Fibroblast of the aortic adventitia (primary cell): ENCODE measurements around the gene CTNNA2. TPM values are rescaled to one million over a fixed set of nuclear protein-coding genes. Genes with fewer than 3 reads are reported as not detected.

Source experiments
- DNase-seq: peaks from one replicate; pipeline ENCODE4 v3.0.0-alpha.2; 2010; ENCODE audit warnings: low read depth
- H3K4me3 ChIP-seq: 2 replicates; pipeline ENCODE4 v1.5.1; 2011; ENCODE audit warnings: low read depth, mild to moderate bottlenecking, control low read depth, low read length, moderate library complexity
- total RNA-seq: library from RNA; depleted of rRNA; stranded (reverse); fragments of >200 nt; gene quantifications from 2 replicates; pipeline ENCODE4 v1.2.3, GENCODE V29; 2012; ENCODE audit warnings: low replicate concordance
- TF ChIP-seq, protein P1 (sequence below): IDR thresholded peaks from 2 replicates; pipeline ENCODE4 v1.5.1; 2011; ENCODE audit warnings: mild to moderate bottlenecking, low read length, control low read depth, inconsistent platforms; ENCODE audit not compliant: insufficient read depth

CTNNA2 gene
- total RNA-seq, 1 donor: 0.36 TPM

DNA sequence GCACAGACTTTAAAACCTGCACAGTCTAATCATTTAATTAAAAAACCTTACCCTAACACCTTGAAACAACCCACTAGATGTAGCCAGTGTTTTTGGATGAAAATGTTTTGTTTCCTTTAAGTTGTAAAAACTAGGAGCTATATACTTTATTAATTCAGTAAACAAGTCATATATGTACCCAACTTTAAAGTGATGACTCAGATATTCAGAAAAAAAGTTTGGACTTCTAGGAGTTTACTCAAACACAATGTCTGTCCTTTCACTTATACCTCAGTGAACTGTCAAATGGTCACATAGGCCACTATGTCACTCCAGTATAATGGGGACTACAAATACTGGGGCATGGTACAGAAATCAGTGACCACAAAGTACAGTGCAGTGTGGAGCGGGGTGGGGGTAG lies 431.4 kb downstream of the CTNNA2 start:
- no peak for DNase-seq
- H3K4me3 ChIP-seq: no peak overlapping the region
- TF ChIP-seq, protein P1, sequence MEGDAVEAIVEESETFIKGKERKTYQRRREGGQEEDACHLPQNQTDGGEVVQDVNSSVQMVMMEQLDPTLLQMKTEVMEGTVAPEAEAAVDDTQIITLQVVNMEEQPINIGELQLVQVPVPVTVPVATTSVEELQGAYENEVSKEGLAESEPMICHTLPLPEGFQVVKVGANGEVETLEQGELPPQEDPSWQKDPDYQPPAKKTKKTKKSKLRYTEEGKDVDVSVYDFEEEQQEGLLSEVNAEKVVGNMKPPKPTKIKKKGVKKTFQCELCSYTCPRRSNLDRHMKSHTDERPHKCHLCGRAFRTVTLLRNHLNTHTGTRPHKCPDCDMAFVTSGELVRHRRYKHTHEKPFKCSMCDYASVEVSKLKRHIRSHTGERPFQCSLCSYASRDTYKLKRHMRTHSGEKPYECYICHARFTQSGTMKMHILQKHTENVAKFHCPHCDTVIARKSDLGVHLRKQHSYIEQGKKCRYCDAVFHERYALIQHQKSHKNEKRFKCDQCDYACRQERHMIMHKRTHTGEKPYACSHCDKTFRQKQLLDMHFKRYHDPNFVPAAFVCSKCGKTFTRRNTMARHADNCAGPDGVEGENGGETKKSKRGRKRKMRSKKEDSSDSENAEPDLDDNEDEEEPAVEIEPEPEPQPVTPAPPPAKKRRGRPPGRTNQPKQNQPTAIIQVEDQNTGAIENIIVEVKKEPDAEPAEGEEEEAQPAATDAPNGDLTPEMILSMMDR: no peak

DNA sequence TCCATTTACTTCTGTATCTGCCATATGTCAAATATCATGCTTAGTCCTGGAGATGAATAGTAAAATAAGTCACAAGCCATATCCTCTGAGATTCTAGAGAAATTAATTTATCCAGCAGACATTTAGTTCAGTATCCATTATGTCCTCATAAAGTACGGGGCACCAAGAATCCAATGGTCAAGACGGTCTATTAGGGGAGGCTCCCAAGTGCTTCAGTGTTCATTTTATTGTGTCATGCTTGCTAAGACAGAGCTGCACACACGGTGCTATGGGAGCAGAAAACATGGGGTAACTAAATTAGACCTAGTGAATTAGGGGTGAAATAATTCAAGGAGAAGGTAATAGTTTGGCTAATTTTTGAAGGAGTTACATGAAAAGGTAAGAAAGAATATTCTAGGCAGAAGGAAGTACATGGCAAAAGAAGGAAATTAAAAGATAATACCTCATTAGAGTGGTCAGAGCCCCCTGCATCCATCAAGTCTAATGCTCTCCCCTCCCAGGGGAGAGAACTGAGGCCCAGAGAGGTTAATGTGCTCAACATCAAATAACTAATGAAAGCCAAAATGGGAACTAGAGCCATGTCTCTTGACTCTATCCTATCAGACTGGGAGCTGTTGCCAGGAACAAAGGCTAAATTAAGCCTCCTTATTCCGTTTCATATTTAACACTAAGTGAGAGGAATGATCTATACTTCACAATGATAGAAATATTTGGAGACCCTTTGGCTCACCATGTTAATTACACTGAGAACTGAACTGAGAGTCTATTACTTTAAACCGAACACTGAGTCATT lies 433.0 kb downstream of the CTNNA2 start:
- H3K4me3 ChIP-seq: no peak overlapping the region
- TF ChIP-seq, protein P1: no peak
- DNase-seq: no peak

DNA sequence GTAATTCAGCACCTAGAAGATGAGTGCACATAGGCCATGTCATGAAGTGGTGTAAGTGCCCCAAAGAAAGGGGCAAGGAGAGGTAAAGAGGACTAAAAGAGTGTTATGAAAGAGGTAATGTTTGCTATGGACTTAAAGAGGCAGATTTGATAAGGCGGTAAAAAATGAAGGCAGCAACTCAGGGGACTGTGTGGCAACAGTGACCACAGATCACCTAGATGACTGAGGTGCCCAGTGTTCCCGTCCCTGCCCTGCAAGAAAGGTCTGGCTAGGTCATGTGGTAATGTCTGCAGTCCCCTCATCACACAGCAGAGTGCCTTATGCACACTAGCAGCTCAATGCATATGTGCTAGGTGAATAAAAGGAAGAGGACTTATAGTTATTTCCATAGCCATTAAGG lies 434.9 kb downstream of the CTNNA2 start:
- TF ChIP-seq, protein P1: no peak
- no peak for DNase-seq
- no peak overlapping the region for H3K4me3 ChIP-seq

DNA sequence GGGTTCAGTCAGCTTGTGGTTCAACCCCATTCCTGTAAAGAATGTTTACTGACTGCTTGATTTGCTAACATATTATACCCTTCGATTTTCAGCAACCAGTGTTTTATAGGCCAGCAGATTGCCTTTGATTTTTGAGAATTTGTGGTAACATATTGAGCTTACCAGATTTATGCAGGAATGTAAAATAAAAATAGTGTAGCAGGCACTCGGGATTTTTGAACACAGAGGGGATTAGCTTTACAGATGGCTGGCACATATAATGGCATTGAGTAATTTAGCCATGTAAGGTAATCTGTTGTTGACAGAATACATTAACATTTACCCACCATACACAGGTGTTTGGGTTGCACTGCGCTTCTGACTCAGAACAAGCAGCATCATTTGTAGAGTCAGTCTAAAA lies 437.7 kb downstream of the CTNNA2 start:
- H3K4me3 ChIP-seq: no peak overlapping the region
- DNase-seq: no peak
- TF ChIP-seq, protein P1: no peak

DNA sequence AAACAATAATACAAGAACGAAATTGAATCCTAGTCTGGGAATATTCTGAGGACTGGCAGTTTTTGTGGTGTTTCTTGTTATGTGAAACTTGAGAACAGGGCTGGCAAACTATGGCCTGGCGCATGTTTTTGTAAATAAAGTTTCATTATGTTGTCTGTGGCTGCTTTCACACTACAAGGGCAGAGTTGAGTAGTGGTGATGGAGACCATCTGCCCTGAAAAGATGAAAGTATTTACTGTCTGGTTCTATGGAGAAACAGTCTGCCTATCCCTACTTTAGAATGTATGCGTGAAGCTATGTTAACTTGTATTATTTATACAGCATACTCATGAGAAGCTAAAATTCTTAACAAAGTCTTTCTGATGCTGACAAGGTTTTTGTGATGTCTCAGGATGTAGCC lies 439.8 kb downstream of the CTNNA2 start:
- TF ChIP-seq, protein P1: no peak
- DNase-seq: no peak
- no peak overlapping the region for H3K4me3 ChIP-seq

DNA sequence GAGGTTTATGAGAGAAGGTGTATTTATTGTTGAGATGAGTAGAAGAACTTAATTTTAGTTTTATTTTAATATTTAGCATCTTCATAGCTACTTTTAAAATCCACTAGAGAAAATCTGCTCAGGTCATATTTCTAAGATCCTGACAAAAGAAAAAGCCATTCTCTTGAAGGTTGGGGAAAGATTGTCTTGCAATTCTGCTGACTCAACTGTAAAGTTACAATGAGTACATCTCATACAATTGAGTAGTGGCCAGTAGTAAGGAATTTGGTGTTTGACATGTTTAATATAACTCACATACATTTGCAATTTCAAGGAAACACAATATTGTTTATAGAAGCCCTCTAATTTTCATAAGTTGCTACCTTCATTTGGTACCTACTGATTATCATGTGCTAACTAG lies 447.2 kb downstream of the CTNNA2 start:
- DNase-seq: no peak
- no peak overlapping the region for H3K4me3 ChIP-seq
- TF ChIP-seq, protein P1: no peak

DNA sequence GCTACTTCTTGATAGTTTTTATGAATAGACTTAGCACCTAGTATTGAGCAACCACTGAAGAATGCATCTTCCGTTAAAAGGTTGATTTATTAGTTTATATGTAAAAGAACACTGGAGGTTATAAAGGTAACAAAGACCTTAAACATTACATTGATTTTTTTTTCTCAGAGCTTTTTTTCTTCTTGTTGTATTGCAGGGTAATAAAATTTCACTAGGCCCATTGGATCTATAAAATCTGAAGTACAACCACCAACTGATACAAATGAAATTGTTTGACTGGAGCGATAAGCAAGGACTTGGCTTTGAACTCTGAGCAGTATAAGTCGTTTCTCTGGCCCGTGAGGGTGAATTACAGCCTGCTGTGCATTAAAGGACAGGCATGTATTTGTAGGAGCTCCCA lies 447.7 kb downstream of the CTNNA2 start:
- TF ChIP-seq, protein P1: no peak
- no peak overlapping the region for H3K4me3 ChIP-seq
- DNase-seq: no peak
